Panc1 (cell line): ENCODE results near the gene FGFRL1. TPM values are rescaled to one million over a fixed set of nuclear protein-coding genes. Genes with fewer than 3 reads are reported as not detected.
A peak's percentile ranks its signal among the peaks of the same experiment; 100 is the strongest.

ENCODE experiments used
- ATAC-seq: fragments of 200-7000 bp; cut with Tn5 transposase; 2 replicates; pipeline ENCODE4 v1.9.1; 2020; ENCODE audit warnings: mild to moderate bottlenecking, moderate library complexity
- BruUV-seq: library from RNA; stranded (reverse); fragments of 400-500 nt; replicated peaks from 2 replicates; lab custom pipeline; 2021; lab: Mats Ljungman, UMichigan
- CTCF ChIA-PET: fragments of 300-600 bp; sonication (Branson Sonifier 250); formaldehyde crosslinking; loops from one replicate; lab custom pipeline; 2022; ENCODE audit warnings: antibody characterized with exemption; lab: Charles Lee
- POLR2A ChIA-PET: fragments of 300-600 bp; sonication (Branson Sonifier 250); formaldehyde crosslinking; loops from one replicate; lab custom pipeline; 2022; ENCODE audit warnings: antibody characterized with exemption; lab: Charles Lee
- DNase-seq: peaks from one replicate; pipeline ENCODE4 v3.0.0-alpha.2; 2010; ENCODE audit warnings: low read depth, low spot score
- H3K27ac ChIP-seq: 2 replicates; pipeline ENCODE4 v1.5.1; 2011; ENCODE audit warnings: mild to moderate bottlenecking, low read length, inconsistent platforms
- H3K27me3 ChIP-seq: fragments of 200-500 bp; sonication (Bioruptor generic); 2 replicates; pipeline ENCODE4 v1.6.0; 2014; ENCODE audit warnings: low read length, inconsistent platforms; ENCODE audit not compliant: control insufficient read depth, insufficient read depth
- H3K36me3 ChIP-seq: fragments of 200-500 bp; sonication (Bioruptor generic); 2 replicates; pipeline ENCODE4 v1.5.1; 2014; ENCODE audit warnings: inconsistent platforms, mild to moderate bottlenecking, low read length, moderate library complexity; ENCODE audit not compliant: control insufficient read depth, insufficient read depth
- H3K4me1 ChIP-seq: 2 replicates; pipeline ENCODE4 v1.5.1; 2011; ENCODE audit warnings: inconsistent platforms, mild to moderate bottlenecking, low read length, moderate library complexity; ENCODE audit not compliant: control insufficient read depth, insufficient read depth
- H3K4me3 ChIP-seq, 2 experiments: 2 replicates each; pipeline ENCODE4 v1.5.1; 2011 to 2012; ENCODE audit warnings: low read depth in 2 of 2, low read length in 2 of 2, mild to moderate bottlenecking in 2 of 2, inconsistent platforms in 1 of 2, moderate library complexity in 1 of 2
- H3K9me3 ChIP-seq: fragments of 200-500 bp; sonication (Bioruptor generic); 2 replicates; pipeline ENCODE4 v1.5.1; 2014; ENCODE audit warnings: low read depth, mild to moderate bottlenecking, inconsistent platforms, low read length, moderate library complexity; ENCODE audit not compliant: control insufficient read depth, insufficient read depth
- CTCF ChIP-seq: fragments of 450-650 bp; IDR thresholded peaks from 2 replicates; pipeline ENCODE4 v1.5.1; 2017; ENCODE audit warnings: mild to moderate bottlenecking
- POLR2AphosphoS5 ChIP-seq: IDR thresholded peaks from 2 replicates; pipeline ENCODE4 v1.6.1; 2012; ENCODE audit warnings: mild to moderate bottlenecking, low read depth, low read length, moderate library complexity
- REST ChIP-seq, 2 experiments: IDR thresholded peaks; 2 replicates each; pipeline ENCODE4 v1.6.1; 2011 to 2012; ENCODE audit warnings: low read depth in 2 of 2, control low read depth in 1 of 2, low read length in 1 of 2, mild to moderate bottlenecking in 1 of 2, moderate library complexity in 1 of 2; ENCODE audit not compliant: insufficient read depth in 1 of 2
- SIN3A ChIP-seq: IDR thresholded peaks from 2 replicates; pipeline ENCODE4 v1.6.1; 2012; ENCODE audit warnings: low read depth, mild to moderate bottlenecking, low read length, moderate library complexity, borderline replicate concordance; ENCODE audit not compliant: insufficient read depth
- TCF7L2 ChIP-seq: IDR thresholded peaks from 2 replicates; pipeline ENCODE4 v1.6.1; 2011; ENCODE audit warnings: mild to moderate bottlenecking, low read depth, low read length, inconsistent platforms
- in situ Hi-C: cut with HindIII; loops from 2 replicates; pipeline ENCODE4 v1.10.0; 2016; ENCODE audit warnings: low sequenced_read_pairs, low pct_unique_long_range_greater_than_20kb
- intact Hi-C: fragments of 100-400 bp; cut with micrococcal nuclease; formaldehyde crosslinking; loops from one replicate; pipeline ENCODE4 v1.10.0; 2022; ENCODE audit not compliant: unreplicated experiment
- total RNA-seq: library from RNA; stranded (reverse); gene quantifications from one replicate; pipeline ENCODE4 v1.2.1, GENCODE V29; 2021; ENCODE audit not compliant: unreplicated experiment

Gene FGFRL1
- total RNA-seq, 1 experiment from 2014 or later = 43.1 TPM

GRCh38 chr4:1035510-1035909, 24.1 kb downstream of the FGFRL1 start:
- Histone ChIP-seq H3K27me3 (no peaks in the 10 kb centered on the region), H3K4me1 (peaks cover 40% of the 10 kb centered on the region), H3K27ac (peak overlapping the region; percentile 34; the same call in 1 of the 2 replicates), H3K4me3 (no peak overlapping the region), H3K36me3 (no peaks in the 10 kb centered on the region), H3K9me3 (no peaks in the 10 kb centered on the region)
- intact Hi-C loops = no loop called here
- ATAC-seq = peak; percentile 44
- CTCF ChIA-PET = no interaction called here
- DNase-seq = no peak
- BruUV-seq = no TSS peak
- in situ Hi-C loops = no loop called here
- no peak for TF ChIP-seq TCF7L2
- TF ChIP-seq SIN3A = no peak
- no peak for TF ChIP-seq CTCF
- no peak for TF ChIP-seq REST (IDR thresholded peaks at IDR 0.05; ENCODE audit: insufficient read depth in 1 of 2, low read depth in 2 of 2, low read length in 1 of 2)
- TF ChIP-seq POLR2AphosphoS5 = no peak
- POLR2A ChIA-PET = no interaction called here

- Histone ChIP-seq H3K27ac (peak overlapping the region; percentile 51; the same call in 1 of the 2 replicates), H3K27me3 (no peaks in the 10 kb centered on the region), H3K9me3 (no peaks in the 10 kb centered on the region), H3K4me3 (no peak overlapping the region), H3K36me3 (no peaks in the 10 kb centered on the region), H3K4me1 (peaks cover 43% of the 10 kb centered on the region)
- CTCF ChIA-PET = interaction anchor here (0.6 kb wide), 1 partner anchor 234 kb away, joined by 3 read pairs; no protein-coding TSS in a partner anchor
- POLR2A ChIA-PET = no interaction called here
- BruUV-seq = no TSS peak
- ATAC-seq = 0 out of 2 replicates have a peak, but pooled peaks have one; percentile 2
- intact Hi-C loops (no loop called here), in situ Hi-C loops (no loop called here)
- TF ChIP-seq REST (IDR thresholded peaks at IDR 0.05; ENCODE audit: insufficient read depth in 1 of 2, low read depth in 2 of 2, low read length in 1 of 2) (no peak), TCF7L2 (no peak), POLR2AphosphoS5 (no peak), SIN3A (no peak), CTCF (no peak)
- no peak for DNase-seq
Measured at GRCh38 chr4:1036095-1036494, 24.7 kb downstream of the FGFRL1 start.
